Effector CD4-positive, alpha-beta T cell (primary cell): Measurements from ENCODE around the gene REXO5. TPM values are rescaled to one million over a fixed set of nuclear protein-coding genes. Genes with fewer than 3 reads are reported as not detected.
"Not testable (repeated sequence)": the region's sequence is repeated elsewhere in the genome, so short reads cannot be mapped to it uniquely, and the experiment has no call there.

Experiments used
- DNase-seq: peaks from one replicate; pipeline ENCODE4 v3.0.0-alpha.2; 2020
- total RNA-seq: gene quantifications from one replicate; lab custom pipeline; 2026; lab: John Stamatoyannopoulos, UW

The REXO5 gene, protein sequence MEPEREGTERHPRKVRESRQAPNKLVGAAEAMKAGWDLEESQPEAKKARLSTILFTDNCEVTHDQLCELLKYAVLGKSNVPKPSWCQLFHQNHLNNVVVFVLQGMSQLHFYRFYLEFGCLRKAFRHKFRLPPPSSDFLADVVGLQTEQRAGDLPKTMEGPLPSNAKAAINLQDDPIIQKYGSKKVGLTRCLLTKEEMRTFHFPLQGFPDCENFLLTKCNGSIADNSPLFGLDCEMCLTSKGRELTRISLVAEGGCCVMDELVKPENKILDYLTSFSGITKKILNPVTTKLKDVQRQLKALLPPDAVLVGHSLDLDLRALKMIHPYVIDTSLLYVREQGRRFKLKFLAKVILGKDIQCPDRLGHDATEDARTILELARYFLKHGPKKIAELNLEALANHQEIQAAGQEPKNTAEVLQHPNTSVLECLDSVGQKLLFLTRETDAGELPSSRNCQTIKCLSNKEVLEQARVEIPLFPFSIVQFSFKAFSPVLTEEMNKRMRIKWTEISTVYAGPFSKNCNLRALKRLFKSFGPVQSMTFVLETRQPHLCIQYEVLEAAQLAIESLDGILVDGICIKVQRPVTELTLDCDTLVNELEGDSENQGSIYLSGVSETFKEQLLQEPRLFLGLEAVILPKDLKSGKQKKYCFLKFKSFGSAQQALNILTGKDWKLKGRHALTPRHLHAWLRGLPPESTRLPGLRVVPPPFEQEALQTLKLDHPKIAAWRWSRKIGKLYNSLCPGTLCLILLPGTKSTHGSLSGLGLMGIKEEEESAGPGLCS
- total RNA-seq, result not detected

GRCh38 chr16:20806168-20807050 lies at the start of gene REXO5, which contains the start of gene ERI2:
REXO5 (plus strand) TSS chr16:20806527; CDS start chr16:20806954, 427 bp downstream.
ERI2 (minus strand) TSS chr16:20806472; CDS start chr16:20806430, 42 bp downstream.
- peak; percentile 55 for DNase-seq

DNA sequence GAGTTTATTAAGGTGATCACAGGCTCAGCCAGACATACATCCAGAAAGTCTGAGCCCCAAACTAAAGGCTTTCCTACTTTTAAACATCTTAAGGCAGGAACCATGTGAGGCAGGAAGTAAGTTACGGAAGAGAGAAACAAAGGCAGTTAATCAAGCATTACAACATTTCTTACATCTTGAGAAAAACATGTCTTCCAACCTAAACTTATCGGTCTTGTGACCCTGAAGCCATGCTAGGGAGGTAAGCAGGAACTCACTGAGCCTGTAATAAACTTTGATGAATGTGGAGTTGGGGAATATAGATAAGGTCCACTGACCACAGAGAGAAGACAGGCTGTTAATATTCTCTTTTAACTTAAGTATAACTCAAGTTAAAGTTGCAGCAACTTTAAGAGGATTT lies 46.0 kb upstream of the REXO5 start:
- no peak for DNase-seq

DNA sequence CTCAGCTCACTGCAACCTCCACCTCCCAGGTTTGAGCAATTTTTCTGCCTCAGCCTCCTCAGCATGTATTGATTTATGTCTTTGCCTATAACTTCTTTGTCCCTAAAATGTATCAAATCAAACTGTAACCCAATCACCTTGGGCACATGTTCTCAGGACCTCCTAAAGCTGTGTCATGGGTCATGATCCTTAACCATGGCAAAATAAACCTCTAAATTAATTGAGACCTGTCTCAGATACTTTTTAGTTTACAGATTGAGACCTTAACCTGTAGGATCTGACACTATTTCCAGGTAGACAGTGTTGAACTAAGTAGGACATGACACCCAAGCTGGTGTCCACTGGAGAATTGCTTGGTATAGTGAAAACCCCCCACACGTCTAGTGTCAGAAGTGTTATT lies 45.2 kb upstream of the REXO5 start:
- DNase-seq, result no peak

DNA sequence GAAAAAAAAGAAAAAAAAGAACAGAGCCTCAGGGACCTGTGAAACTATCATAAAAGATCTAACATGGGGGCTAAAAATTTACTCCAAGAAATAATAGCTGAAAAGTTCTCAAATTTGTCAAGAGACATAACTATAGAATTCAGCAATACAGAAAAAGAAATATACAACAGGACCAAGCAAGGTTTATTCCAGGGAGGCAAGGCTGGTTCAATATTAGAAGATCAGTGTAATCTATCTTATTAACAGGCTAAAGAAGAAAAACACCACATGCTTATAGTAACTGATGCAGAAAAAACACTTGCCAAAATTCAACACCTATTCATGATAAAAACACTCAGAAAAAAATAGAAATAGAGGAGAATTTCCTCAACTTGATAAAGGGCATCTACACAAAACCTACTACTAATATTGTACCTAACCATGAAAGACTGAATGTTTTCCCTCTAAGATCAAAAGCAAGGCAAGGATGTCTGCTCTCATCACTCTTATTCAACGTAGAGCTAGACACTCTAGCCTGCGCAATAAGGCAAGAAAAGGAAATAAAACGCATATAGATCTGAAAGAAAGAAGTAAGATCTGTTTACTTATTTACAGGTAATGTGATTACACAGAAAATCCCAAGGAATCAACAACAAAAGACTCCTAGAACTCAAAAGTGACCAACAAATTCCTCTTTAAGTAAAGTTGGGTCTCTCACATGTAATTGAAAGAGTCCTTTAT lies 43.8 kb upstream of the REXO5 start:
- no peak for DNase-seq

DNA sequence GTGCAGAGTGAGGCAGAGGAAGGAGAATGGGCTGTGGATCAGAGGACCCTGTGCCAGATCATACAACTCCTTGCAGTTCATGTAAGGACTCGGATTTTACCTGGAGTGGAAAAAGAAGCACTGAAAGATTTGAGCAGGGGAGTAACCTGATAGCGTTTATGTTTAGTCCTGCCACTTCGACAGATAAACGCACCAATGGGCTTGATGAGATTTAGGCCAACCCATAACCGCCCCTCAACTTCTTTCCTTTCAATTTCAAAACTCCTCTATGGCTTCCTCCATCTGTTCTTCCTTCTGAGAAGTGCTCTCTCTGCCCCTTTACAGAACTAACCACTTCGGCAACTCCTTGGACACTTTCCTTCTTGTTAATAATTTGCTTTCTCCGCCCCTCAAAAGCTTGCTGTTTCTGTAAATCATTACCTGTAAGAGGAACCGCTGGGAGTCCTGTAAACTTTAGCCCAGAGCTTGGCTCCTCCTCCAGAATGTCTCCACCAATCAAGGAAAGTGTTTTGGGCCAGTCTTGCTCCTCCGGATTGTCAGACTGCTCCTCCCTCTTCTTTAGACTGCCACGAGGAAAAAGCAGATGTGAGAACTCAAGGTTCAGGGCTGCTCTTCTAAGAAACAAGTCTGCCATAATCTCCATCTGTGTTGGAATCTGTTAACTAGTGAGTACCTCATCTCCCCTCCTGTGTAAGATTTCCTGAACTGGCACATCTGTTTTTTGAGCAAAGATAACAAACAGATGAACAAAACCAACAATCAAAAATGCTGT lies 42.7 kb upstream of the REXO5 start, which contains the start of gene ACSM3:
TSS of gene ACSM3 (plus strand) at position 554 of the 772 bp plus-strand sequence. CDS start 6,021 bp downstream, outside the sequence.
- DNase-seq, result peak; percentile 58

DNA sequence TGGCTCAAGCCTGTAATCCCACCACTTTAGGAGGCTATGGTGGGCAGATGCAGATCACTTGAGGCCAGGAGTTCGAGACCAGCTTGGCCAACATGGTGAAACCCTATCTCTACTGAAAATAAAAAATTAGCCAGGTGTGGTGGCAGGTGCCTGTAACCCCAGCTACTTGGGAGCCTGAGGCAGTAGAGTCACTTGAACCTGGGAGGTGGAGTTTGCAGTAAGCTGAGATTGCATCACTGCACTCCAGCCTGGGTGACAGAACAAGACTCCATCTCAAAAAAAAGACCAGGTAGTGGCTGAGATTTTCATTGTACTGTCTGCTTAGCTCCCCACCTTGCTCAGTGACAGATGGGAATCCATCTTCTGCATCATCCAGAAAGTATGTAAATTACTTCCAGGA lies 41.9 kb upstream of the REXO5 start:
- not testable (repeated sequence) for DNase-seq

GRCh38 chr16:20765732-20766131 lies 40.6 kb upstream of the REXO5 start:
- no peak for DNase-seq

GRCh38 chr16:20766294-20766693 lies 40.0 kb upstream of the REXO5 start:
- DNase-seq, result no peak

- no peak for DNase-seq
These were observed 38.8 kb upstream of the REXO5 start for GRCh38 chr16:20767577-20767976.

GRCh38 chr16:20768121-20768520 lies 38.2 kb upstream of the REXO5 start:
- no peak for DNase-seq

DNA sequence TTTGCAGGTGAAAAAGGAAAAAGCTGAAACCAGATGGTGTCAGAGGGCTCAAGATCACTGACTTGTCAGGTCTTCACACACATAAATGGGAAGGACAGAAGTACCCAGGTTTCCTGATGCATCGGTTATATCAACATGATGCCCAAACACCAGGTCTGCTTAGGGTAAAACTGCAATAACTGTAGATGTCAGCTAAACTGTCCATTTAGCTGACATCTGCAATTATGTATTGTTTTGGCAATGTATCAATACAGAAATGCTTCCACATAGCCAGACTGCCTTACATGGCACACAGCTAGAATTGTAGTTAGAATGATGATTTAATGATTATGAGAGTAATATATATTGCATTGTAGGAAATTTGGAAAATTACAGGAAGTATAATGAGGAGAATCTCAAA lies 37.5 kb upstream of the REXO5 start:
- DNase-seq, result no peak

DNA sequence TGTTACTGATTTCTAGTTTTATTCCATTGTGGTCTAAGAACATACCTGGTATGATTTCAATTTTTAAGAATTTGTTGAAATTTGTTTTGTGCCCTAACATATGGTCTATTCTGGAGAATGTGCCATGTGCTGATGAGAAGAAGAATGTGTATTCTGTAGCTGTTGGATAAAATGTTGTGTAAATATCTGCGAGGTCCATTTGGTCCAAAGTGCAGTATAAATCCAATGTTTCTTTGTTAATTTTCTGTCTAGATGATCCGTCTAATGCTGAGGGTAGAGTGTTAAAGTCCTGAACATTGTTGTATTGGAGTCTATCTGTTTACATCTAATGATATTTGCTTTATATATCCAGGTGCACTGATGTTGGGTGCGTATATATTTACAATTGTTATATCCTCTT lies 32.6 kb upstream of the REXO5 start:
- DNase-seq, result no peak

- peak; percentile 35 for DNase-seq
These were observed 31.5 kb upstream of the REXO5 start for GRCh38 chr16:20774703-20775362.

GRCh38 chr16:20781697-20782096 lies 24.6 kb upstream of the REXO5 start:
- no peak for DNase-seq

DNA sequence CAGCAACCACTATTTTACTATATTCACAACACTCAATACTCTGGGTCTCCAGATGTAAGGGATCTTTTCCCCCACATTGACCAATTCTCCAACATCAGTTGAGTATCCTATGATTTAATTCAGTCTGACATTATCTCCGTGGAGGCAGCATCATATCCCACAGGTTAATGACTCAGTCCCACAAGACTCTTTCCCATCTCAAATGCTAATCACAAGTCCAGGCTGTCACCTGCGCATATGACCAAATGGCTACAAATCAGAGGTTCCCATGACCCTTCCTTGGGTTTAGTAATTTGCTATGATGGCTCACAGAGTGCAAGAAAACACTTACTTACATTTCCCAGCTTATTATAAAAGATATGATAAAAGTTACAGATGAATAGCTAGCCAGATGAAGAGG lies 23.9 kb upstream of the REXO5 start:
- no peak for DNase-seq

DNA sequence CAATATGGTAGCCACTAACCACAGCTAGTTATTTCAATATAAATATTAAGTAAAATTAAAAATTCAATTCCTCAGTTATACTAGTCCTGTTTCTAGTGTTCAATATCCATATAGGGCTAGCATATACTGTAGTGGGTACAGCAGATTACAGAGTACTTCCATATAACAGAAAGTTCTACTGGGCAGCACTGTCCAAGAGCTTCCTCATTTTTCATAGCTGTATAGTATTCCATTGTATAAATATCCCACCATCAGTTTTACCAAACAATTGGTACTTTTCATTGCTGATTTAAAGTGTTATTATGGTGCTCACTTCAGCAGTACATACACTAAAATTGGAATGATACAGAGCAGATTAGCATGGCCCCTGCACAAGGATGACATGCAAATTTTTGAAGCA lies 22.1 kb upstream of the REXO5 start:
- no peak for DNase-seq

- DNase-seq, result no peak
These were observed 17.2 kb upstream of the REXO5 start for GRCh38 chr16:20789130-20789529.

- no peak for DNase-seq
These were observed 14.3 kb upstream of the REXO5 start for GRCh38 chr16:20791923-20792612.

- DNase-seq, result no peak
These were observed 8.0 kb upstream of the REXO5 start for GRCh38 chr16:20798364-20798763.

GRCh38 chr16:20799599-20799998 lies 6.7 kb upstream of the REXO5 start:
- no peak for DNase-seq
